Raji (cell line): ENCODE results near the gene NOL3.
A peak's percentile ranks its signal among the peaks of the same experiment; 100 is the strongest.

ENCODE experiments used
- POLR2A ChIP-seq: IDR thresholded peaks from 2 replicates; pipeline ENCODE4 v1.6.1; 2011; ENCODE audit warnings: low read depth, low read length, control low read depth; ENCODE audit not compliant: insufficient read depth

Gene NOL3

DNA sequence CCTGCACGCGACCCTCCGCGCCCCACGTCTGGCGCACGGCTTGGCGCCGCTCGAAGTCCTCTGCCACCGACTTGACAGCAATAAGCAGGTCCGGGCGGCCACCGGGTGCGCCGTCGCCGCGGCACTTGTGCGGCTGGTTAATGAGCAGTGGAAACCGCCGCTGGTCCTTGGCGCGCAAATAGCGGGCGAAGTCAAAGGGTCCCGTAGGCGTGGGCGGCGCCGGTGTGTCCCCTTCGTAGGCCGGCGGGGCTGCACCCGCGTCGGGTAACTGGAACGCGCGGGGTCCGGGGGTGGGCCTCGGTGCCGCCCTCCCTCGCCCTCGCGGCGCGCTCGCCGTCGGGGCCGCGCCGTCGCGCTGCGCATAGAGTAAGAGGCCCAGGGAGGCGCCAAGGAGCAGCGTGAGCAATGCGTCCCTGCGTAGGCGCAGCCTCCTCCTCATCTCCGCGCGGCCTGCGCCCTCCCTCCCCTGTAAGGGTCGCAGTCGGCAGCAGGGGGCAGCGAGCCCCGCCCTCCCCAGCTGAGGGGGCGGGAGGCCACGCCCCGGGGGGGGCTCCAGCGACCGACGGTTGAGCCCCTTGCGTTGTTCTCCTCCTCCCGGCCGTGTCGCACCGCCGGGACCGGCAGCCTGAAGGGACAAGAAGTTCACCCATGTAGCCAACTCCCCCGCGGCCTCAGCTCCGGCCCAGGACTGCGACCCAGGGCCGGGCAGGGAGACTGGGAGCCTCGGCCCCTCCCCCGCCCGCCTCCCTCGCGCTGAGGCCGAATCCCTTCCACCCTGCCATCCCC, 20.1 kb upstream of the NOL3 start:
- TF ChIP-seq POLR2A: no peak

DNA sequence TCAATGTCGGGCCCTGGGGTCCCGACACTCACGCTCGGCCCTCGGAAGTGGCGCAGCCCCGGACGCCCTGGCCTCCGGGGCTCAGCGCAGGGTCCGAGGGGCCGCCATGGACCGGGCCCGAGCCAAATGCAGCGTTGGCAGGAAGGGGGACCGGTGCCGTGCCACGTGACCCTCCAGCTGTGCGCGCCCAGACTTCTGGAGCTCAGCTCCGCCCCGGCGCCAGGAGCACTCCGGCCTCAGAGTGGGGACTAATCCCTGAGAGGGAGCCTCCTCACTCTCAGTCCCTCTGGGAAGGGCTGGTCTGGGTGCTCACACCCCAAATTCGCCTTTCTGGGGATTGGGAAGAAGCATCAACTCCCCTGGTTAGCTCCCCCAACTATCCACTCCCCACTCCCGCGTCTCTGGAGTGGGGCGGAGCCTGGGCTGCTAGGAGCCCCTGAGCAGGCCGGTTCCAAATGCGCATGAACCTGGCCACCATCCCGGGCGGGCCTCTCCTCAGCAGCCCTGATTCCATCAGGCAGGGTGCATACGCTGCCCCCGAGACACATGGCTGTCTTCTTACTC, 19.4 kb upstream of the NOL3 start, which contains the start of gene B3GNT9:
B3GNT9 (minus strand) TSS at position 166 of the 564 bp plus-strand sequence. CDS start 513 bp downstream, outside the sequence.
- TF ChIP-seq POLR2A: no peak

DNA sequence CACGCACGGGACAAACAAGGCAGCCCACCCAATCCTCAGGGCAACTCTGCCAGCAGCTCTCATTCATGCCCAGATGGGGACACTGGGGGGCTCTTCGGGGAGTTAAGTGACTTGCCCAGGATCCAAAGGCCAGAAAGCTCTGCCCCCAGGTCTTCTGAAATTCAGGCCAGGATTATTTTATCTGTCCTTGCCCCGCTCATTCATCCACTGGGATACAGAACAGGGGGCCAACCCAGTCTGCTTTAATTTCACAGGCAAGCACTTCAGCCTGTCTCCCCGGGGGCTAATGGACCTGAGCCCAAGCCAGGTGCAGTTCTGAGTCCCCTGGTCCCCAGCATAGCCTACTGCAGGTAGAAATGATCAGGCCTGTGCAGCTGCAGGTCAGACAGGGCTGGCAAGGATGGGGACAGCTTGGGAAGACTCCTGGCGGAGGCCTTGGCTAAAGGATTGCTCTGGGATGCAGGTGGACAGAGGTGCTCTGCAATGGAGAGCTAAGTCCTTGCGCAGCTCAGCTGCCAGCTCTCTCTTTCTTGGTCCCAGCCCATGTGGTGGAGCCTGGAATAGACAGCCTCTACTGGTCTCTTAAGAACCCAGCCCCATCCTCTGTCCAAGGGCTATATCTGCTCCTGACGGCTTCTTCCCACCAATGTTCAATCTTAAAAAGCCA, 18.8 kb upstream of the NOL3 start:
- no peak for TF ChIP-seq POLR2A

DNA sequence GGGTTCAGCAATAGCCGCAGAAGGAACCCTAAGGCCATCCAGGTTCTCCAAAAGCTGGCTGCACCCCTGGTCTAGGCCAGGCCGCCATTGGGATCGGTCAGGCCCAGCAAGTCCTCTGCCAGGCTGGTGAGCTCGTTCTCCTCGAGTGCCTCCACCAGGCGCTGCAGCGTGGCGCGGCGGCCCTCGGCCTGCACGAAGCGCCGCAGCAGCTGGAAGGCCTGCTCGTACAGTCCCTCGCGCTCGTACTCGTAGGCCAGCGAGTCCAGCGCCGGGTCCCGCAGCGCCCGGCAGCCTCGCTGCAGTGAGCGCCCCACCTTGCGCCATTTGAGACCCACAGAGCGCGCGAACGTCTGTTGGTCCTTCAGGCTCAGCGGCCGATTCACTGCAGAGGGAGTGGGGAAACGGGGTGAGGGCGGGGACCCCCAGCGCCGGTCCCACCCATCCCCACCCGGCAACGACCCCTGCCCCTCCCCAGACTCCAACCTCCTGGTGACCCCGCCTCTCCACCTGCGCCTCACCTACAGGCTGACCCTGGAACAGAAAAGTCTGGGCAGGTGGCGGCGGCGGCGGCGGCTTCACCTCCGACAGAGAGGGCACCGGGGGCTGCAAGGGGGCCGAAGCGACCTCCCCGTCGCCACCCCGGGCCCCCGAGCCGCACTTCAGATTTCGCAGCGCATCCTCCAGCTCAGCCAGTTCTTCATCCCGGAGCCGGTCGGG, 15.6 kb upstream of the NOL3 start:
- TF ChIP-seq POLR2A: no peak

DNA sequence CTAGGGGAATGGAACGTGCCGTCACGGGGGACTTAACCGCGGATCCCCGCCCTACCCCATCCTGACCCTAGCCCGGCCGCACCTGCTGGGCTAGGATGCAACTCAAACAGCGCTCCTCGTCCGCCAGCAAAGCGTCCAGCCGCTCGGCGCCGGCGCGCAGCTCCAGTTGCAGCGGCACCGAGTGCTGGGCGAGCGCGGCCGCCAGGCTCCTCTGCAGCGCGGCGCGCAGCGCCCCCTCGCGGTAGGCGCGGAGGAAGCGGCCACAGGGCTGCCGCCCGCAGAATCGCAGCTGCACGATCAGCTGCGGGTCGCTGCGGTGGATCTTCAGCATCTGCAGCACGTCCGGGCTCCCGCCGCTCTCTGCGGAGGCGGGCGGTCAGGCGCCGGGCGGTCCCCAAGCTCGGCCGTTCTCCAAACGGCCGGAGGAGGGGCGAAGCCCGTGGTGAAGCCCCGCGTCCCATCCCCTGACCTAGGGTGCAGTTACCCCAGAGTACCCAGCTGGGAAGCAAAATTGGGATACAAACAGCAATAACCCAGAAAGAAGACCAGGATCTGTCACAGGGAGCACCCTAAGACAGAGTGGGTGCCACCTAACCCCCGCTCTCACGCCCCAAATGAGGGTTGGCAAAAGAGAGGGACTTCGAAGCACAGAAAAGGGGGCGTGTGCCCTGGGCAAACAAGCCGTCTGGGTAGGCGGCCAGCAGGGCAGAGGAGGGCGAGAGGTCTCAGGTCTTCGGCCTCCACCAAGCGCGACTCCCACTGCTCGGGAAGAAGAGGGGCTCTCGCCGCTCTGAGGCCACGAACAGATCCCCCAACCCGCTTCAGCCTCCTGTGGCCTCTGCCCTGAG, 14.8 kb upstream of the NOL3 start:
- no peak for TF ChIP-seq POLR2A

GRCh38 chr16:67156143-67156844, 14.0 kb upstream of the NOL3 start:
- no peak for TF ChIP-seq POLR2A

- TF ChIP-seq POLR2A: no peak
Measured at GRCh38 chr16:67157106-67157748, 13.1 kb upstream of the NOL3 start.

GRCh38 chr16:67157892-67158635, 12.3 kb upstream of the NOL3 start:
- TF ChIP-seq POLR2A: no peak

GRCh38 chr16:67158637-67159600, 11.4 kb upstream of the NOL3 start:
- TF ChIP-seq POLR2A: peak; percentile 22; the same call in 1 of the 2 replicates

DNA sequence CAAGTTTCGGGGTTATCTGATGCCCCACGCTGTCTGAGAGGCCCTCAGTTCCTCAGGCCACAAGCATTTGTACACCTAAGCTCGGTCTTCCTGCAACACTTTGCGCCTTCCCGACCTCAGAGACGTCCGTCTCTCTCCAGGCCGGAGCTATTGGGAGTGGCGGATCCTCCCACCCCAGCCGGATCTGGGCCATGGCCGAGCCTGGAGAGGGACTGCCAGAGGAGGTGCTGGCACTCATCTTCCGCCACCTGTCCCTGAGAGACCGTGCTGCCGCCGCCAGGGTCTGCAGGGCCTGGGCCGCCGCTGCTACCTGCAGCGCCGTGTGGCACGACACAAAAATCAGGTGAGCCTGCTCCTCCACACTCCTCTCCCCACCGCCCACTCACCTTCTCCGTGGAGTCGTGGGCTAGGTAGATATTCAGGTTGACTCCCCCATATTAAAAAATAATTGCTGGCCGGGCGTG, 8.7 kb upstream of the NOL3 start:
- TF ChIP-seq POLR2A: no peak

DNA sequence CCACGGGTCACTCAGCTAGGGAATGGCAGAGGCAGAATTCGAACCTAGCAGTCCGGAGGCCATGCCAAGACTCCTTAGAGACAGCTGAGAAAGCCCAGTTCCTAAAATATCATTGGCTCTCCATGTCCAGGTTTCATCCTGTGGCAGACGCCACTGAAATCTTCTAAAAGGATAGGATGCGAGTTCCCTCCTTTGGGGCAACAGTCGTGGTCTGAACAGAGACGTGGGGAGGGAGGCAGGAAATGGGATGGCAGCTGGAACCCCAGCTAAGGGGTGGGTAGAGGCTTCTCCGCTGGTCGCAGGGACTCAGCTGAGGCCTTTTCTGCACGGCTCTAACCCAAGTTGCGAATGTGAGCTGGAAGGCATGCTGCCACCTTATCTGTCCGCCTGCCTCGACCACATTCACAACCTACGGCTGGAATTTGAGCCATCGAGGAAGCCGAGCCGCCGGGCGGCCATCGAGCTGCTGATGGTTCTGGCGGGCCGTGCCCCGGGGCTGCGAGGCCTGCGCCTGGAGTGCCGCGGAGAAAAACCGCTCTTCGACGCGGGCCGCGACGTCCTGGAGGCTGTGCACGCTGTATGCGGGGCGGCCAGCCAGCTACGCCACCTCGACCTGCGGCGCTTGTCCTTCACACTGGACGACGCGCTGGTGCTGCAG, 7.7 kb upstream of the NOL3 start:
- no peak for TF ChIP-seq POLR2A
